GM11168 (cell line): ENCODE results near the gene ZFP69.
"Not testable (repeated sequence)": the region's sequence is repeated elsewhere in the genome, so short reads cannot be mapped to it uniquely, and the experiment has no call there.

ENCODE experiments used
- in situ Hi-C: fragments of 300-500 bp; cut with MboI; formaldehyde crosslinking; loops from one replicate; pipeline ENCODE4 v1.12.0; 2022; ENCODE audit warnings: low sequenced_read_pairs; ENCODE audit not compliant: unreplicated experiment

ZFP69 gene

DNA sequence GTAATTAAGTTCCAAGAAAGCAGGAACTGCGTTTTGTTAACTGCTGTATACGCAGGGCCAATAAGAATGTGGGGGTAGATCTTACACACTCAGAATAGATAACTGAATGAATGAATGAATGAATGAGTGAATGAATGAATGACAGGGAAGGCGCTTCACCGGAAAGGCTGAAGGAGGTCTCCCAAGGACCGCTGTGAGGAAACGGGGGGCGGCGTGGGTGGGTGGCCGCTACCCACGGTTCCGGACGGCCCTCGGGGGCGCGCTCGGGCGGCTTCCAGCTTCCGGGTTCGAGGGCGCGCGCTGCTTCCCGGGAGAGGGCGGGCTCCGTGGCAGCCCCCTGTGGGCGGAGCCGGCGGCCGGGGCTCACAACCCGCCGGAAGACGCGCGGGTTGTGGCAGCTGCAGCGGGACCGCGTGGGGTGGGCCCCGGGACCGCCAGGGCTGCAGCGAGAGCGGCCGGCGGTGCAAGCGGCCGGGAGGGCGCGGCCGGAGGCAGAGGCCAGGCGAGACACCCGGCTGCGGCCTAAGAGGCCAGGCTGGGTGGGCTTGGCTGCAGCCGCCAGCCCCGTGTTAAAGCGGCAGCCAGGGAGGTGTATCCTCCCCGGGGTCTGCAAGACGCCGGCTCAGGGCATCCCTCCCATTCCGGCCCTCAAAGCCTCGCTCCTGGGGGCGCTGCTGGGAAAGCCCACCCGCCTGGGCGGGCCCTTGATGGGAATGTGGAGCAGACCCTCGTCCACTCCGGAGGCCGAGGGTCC, at the start of gene ZFP69:
Gene ZFP69, plus strand, starts transcription at position 367 of the 754 bp plus-strand sequence. CDS start 2,072 bp downstream, outside the sequence.
- in situ Hi-C loops = no loop called here

DNA sequence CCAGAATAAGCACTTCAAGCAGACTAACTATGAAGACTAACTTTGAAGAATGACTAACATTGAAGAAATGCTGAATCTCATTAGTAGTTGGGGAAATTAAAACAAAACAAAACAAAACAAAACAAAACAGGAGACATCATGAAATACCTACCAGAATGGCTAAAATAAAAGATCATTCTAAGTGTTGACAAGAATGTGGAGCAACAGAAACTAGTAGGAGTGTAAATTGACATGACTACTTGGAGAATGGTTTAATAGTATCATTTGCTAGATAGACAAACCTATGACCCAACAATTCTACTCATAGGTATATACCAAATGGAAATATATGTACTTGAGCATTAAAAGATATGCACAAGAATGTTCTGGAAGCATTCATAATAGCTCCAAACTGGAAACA, 45.7 kb upstream of the ZFP69 start:
- in situ Hi-C loops = no loop called here

DNA sequence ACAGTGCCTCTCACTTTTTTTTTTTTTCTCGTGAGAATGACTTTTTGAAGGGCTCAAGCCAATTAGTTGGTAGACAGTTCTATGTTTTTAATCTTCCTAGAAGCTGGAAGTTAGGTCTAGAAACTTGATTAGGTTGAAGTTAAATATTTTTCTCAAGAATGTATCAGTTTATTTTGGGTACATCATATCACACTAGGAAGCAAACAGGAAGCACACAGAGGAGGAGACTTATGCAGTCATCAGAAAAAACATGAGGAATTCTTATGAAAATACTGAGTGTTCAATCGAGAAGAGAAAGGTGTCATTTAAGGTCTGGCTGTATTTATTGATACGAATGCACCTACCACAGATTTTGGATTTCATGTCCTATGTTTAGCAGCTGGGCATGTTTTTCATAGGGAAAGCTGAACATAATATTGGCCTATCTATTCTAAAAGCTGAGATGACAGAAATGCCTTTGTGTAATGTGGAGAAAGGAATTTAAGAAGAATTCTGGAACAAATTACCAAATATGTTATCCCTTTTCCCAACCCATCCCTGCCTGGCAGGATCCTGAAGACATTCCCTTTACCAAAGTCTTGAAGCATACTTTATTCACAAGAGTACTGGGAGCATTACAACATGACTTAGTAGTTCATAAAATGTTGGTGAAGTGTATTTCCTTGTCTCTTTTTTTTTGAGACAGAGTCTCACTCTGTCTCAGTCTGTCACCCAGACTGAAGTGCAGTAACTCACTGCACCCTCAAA, 44.3 kb upstream of the ZFP69 start:
- in situ Hi-C loops = no loop called here

DNA sequence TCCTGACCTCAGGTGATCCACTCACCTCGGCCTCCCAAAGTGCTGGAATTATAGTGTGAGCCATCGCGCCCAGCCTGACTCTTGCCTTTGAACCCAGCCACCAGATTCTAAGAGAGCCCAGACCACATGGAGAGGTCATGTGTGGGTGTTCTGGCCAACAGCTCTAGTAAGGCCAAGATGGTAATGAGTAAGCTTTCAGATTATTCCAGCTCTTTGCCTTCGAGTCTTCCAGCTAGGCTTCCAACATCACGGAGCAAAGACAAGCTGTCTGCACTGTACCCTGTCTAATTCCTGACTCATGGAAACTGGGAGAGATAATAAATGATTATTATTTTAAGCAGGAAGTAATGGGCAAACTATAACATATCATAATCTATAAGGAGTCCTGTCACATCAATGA, 41.6 kb upstream of the ZFP69 start:
- in situ Hi-C loops = no loop called here

DNA sequence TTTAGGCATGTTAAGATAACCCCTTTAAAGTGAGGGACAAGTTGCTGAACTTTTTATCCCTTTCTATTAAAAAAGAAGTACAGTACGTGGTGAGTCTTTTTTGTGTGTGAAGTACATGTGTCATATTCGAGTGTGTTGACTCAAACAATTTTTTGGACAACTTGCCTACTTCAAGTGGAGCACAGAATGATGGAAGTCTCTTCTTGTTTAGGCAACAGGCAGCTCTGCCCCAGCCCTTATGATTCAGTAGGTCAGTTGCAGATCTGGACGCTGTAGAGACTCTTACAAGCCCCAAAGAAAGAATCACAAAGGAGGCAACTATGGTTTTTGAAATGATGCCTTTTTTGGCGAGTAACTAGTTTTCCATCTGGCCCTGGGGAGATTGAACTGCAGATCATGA, 41.2 kb upstream of the ZFP69 start:
- in situ Hi-C loops = no loop called here

DNA sequence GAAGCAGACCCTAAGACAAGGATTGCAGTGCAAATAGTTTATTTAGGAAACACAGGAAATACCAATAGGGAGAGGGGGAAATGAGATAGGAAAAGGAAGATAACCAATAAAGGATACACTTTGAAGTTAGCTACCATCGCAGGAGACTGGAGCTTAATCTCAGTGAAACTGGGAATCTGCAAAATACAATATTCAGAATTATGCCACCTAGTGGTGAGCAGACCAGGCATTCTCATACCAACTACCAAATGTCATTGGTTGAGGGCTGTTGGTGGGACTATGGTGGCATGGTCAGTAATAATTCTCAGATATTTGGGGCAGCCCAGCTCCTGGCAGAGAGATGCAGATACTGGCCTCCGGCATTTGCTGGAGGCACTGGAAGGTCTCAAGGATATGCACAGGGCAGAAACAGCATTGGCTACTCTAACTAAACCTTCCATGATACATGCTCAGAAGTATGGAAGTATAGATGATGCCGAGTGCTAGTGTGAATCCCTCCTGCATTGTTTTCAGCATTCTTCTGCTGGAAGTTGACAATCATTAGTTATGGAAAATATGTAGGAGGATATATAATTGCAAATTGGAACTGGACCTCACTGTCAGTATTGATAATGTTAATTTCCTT, 38.6 kb upstream of the ZFP69 start:
- in situ Hi-C loops = no loop called here

DNA sequence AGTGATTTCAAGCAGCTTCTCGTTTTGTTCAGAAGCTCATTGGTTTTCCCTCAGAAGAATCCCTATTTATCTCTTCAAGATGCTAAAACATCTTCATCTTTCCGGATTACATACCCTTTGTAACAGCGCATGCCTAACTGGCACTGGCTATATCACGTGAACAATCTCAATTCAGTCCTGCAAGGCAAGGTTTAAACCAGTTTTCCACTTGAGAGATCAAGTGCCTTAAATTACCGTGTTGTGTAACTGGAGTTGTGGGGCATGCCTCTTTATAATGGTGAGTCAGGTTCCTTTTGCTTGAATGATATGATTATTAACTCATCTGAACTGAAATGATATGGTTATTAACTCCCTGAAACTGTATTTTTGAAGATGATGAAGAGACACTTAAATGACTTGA, 37.8 kb upstream of the ZFP69 start:
- in situ Hi-C loops = no loop called here

DNA sequence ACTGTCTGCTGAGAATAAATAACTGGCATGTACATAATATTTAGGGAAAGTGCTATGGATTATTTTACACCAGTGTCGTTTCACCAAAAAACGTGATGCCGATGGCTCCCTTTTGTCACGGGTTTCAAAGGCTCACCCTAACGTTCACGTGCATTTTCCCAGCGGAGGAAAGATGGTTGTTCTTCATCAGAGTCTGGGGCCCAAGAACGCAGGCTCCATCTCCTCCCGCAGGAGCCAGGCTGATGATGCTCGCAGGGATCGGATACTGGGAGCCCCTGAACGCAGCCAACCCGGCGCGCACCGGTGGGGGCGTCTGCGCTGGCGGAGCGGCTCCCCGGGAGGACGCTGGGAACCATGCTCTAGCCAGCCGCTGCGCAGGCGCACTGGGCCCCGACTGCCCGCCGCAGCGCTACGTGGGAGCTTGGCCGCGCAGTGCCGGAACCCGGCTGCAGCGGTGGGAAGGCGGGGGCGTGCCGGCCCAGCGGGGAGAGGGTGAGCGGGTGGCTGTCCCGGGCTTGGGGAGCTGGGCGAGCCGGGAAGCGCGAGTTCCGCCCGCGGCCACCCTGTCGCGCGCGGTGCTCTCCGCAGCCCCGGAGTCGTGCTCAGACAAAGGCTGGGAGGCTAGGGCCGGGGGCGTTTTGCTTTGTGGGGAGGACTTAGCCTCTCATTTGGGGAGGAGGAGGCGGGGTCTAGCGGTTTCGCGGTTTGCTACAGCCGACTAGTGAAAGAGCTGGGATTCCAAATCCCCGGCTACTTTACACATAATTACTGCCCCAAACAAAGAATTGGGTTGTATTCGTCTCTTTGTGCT, 27.2 kb upstream of the ZFP69 start, which contains the start of gene ZFP69B:
Gene ZFP69B, plus strand, starts transcription at position 793 of the 811 bp plus-strand sequence. CDS start 486 bp downstream, outside the sequence.
- in situ Hi-C loops = no loop called here

DNA sequence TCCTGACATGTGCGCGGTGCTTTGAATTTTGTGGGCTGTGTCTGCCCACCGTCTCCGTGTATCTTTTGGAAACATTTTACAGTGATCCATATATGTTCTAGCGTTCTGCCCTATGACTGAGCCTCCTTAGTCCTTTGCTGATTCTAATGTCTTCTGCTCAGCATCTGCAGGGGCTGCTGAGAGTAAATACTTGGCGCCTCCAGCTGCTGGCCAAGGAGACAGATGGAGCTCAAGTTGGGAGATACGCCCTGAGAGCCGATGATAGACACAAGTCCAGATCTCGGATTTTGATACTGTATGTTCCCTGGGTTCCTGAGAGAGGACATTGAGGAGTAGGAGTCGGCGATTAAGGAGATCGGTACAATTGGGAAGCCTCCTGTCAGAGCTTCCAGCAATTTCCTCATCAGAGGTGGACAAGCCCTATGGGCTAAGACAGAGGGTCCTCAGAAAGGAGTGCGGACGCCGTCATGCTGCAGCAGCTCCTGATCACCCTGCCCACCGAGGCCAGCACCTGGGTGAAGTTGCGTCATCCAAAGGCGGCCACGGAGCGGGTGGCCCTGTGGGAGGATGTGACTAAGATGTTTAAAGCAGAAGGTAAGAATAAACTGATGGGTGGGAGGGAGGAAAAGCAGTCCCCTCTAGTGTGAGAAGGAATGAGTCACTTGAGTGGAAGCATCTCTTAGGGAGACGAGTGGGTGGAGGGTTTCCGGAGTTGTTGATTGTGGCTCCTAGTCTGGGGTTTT, 26.4 kb upstream of the ZFP69 start:
- in situ Hi-C loops = no loop called here

DNA sequence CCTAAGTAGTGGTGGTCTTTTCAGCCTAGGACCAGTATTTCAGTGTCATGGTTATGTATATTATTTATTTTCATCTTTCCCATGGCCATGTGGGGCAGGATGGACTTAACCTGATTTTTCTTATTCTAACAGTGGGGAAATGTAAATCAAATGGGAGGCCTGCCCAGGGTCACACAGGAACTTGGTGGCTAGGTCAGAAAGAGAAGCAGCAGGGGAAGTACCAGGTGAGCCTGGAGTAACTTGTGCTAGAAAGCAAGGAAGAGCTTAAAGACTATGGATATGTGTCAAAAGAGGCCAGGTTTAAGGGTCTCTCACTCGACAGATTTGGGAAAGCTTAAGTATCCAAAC, 25.9 kb upstream of the ZFP69 start:
- in situ Hi-C loops = no loop called here

DNA sequence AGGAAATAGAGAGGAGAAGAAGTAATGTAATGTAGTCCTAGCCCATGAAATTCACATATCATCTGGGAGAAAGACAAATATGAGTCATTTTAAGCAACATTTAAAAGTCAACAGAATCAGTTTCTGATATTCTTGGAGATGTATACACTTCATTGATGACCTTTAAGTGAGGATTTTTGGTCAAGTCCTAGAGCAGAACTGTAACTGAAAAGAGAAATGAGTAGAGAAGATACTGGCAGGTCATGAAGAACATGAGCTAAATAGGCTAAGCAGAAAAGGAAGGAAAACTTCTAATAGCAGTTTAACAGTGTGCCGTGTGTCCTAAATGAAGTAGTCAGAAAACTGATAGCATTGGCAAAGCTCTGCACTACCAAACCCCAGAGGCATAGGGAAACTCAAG, 22.2 kb upstream of the ZFP69 start:
- in situ Hi-C loops = no loop called here

DNA sequence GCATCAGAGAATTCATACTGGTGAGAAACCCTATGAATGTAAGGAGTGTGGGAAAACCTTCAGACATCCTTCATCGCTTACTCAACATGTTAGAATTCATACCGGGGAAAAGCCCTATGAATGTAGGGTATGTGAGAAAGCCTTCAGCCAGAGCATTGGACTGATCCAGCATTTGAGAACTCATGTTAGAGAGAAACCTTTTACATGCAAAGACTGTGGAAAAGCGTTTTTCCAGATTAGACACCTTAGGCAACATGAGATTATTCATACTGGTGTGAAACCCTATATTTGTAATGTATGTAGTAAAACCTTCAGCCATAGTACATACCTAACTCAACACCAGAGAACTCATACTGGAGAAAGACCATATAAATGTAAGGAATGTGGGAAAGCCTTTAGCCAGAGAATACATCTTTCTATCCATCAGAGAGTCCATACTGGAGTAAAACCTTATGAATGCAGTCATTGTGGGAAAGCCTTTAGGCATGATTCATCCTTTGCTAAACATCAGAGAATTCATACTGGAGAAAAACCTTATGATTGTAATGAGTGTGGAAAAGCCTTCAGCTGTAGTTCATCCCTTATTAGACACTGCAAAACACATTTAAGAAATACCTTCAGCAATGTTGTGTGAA, 14.0 kb upstream of the ZFP69 start:
- in situ Hi-C loops = no loop called here

DNA sequence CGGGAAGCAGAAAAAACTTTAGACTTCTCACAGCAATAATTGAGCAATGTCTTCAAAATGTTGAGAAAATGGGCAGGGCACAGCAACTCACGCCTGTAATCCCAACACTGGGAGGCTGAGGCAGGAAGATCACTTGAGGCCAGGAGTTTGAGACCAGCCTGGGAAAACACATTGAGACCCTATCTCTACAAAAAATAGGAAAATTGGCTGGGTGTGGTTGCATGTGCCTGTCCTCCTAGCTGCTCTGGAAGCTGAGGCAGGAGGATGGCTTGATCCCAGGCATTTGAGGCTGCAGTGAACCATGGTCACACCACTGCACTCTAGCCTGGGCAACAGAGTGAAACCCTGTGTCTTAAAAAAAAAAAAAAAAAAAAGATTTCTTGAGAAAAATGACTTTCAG, 7.8 kb upstream of the ZFP69 start:
- in situ Hi-C loops = no loop called here

DNA sequence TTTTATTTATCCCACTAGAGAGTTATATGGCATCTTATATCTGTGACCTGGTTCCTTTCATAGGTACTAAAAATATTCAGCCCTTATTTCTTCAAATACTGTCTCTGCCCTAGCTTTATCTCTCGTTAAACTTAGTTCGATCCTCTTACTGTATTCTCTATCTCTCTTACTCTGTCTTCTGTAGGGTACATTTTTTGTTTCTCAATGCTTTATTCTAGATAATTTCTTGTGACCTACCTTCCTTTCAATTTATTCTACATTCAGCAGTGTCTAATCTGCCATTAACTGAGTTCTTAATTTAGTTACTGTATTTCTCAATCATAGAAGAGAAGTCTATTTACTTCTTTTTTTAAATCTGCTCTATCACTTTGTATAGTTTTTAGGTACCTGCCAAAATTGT, 1.8 kb upstream of the ZFP69 start:
- in situ Hi-C loops = no loop called here

DNA sequence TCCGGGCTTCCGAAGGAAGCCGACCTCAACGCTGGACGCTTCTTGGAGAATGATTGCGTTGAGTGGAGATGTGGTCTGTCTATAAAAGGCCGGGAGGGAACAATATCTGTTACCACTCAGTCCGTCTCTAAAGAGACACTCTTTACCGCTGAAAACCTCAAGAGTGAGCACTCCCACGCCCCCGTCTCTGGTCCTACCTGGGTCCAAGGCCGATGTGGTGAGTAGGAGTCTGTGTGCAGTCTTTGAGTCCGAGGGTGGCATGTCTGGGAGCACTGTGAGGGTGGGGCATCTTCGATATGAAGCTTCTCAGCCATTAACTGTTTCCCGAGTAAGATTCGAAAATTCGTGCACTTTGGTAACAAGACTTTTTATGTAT, 576 bp downstream of the ZFP69 start:
- in situ Hi-C loops = no loop called here

DNA sequence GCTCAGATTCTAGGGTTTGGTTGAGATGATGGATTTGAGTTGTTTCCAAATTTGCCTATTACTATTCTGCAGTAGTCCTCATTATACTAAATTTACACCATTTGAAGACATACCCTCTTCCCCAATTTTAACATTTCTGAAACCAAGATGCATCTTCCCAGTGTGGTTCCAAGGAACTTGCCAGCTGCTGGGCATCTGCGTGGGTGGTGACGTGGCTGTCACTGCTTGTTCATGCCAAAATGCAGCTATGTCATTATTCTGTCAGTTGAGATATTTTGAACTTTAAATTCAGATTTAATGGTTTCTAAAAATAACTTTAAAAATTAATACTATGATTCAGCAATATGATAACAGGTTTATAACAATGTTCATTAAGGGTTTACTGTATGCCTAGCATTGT, 1.2 kb downstream of the ZFP69 start:
- in situ Hi-C loops = no loop called here

DNA sequence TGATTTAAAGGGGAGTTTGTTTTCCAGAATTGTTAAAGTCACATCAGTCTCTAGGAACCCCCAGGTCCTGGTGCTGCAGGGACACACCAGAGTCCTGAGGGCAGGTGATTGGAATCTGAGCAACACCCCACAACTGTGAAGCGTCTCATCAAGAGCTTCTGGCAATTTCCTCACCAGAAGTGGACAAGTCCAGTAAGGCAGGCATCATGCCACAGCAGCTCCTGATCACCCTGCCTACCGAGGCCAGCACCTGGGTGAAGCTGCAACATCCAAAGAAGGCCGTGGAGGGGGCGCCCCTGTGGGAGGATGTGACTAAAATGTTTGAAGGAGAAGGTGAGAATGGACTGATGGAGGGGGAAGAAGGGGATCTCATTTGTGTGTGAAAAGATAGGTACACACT, 2.1 kb downstream of the ZFP69 start:
- in situ Hi-C loops = no loop called here

DNA sequence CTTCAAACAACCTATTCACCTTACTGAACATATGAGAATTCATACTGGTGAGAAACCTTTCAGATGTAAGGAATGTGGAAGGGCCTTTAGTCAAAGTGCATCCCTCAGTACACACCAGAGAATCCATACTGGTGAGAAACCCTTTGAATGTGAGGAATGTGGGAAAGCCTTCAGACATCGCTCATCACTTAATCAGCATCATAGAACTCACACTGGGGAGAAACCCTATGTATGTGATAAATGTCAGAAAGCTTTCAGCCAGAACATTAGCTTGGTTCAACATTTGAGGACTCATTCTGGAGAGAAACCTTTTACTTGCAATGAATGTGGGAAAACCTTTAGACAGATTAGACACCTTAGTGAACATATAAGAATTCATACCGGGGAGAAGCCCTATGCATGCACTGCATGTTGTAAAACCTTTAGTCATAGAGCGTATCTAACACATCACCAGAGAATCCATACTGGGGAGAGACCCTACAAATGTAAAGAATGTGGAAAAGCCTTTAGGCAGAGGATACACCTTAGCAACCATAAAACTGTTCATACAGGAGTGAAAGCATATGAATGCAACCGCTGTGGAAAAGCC, 18.3 kb downstream of the ZFP69 start:
- in situ Hi-C loops = no loop called here

DNA sequence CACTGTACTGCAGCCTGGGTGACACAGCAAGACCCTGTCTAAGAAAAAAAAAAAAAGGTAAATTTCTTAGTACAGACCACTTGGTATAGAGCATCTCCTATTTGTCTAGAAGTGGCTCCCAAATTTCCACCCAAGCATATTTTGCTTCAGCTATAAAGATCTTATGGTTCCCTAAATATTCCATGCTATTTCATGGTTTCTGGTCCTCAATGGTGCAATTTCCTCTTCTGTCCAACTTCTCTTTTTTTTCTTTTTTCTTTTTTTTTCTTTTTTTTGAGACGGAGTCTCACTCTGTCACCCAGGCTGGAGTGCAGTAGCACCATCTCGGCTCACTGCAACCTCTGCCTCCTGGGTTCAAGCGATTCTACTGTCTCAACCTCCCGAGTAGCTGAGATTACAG, 25.6 kb downstream of the ZFP69 start:
- in situ Hi-C loops = not testable (repeated sequence)
